Ureter (tissue), 1 donor: ENCODE results near the gene CELF6. TPM values are rescaled to one million over a fixed set of nuclear protein-coding genes. Genes with fewer than 3 reads are reported as not detected.
"Not testable (repeated sequence)": the region's sequence is repeated elsewhere in the genome, so short reads cannot be mapped to it uniquely, and the experiment has no call there.

Experiments
- DNase-seq: peaks from one replicate; pipeline ENCODE4 v3.0.0-alpha.2; 2020; ENCODE audit warnings: low spot score
- total RNA-seq: library from RNA; stranded (reverse); gene quantifications from one replicate; pipeline ENCODE4 v1.2.4, GENCODE V29; 2023
- donor health status: DM: yes; HTN: yes; CAD: no.

The CELF6 gene
- total RNA-seq, 1 donor from 2014 or later, result 3.4 TPM

- DNase-seq, result peak; percentile 34
Observed at GRCh38 chr15:72318408-72318942, 1.5 kb downstream of the CELF6 start.

- DNase-seq, result peak; percentile 38
Observed at GRCh38 chr15:72315706-72316370, 4.1 kb downstream of the CELF6 start.

GRCh38 chr15:72313881-72314280, 6.1 kb downstream of the CELF6 start:
- DNase-seq, result peak; percentile 2

- peak; percentile 24 for DNase-seq
Observed at GRCh38 chr15:72313448-72313840, 6.5 kb downstream of the CELF6 start.

DNA sequence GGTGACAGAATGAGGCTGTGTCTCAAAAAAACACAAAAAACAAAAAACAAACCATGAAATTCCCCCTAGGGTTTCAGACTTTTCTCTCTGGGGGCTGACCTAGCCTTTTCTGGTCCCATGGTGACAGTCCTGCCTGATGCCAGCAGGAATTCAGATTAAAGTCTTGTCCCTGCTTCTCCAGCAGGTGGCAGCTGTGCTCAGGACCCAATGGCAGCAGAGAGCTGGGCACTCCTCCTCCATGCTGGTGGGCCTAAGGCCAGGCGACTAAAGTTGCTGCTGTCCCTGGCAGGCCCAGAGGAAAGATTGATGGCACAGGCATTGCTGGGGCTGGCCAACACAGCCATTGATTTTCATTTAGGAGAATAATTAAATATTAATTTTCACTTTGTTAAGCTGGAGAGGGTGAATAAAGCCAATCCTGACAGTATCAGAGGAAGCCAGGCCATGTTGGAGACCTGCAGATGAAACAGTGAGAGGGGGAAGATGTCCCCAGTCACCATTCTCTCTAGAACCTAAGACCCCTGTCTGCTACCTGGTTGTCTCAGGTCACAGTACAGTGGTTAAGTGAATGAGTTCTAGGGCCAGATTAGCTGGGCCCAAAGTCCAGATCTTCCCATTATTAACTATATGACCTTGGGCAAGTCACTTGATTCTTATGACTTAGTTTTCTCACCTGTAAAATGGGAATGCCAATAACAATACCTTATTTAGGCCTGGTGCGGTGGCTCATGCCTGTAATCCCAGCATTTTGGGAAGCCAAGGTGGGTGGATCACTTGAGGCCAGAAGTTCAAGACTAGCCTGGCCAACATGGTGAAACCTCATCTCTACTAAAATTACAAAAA, 7.1 kb downstream of the CELF6 start:
- DNase-seq, result peak; percentile 53

GRCh38 chr15:72307026-72307425, 12.9 kb downstream of the CELF6 start:
- DNase-seq, result no peak

GRCh38 chr15:72306211-72306785, 13.7 kb downstream of the CELF6 start:
- DNase-seq, result no peak

DNA sequence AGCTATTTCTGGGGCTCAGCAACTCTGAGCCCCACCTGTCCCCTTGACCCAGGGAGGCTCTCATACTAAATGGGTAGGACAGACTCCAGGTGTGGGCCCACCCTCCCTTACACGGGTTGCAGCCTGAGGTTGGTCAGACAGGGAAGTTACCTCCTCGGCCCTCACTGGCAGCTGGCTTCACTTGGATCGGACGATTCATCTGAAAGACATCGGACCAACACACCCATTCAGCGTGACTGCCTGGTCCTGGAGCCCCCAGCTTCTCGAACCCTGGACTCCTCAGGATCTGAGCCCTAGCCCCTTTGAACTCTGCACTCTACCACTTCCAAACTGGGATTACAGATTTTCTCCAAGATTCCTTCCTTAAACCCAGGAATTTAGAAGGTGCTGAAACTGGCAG, 15.4 kb downstream of the CELF6 start:
- no peak for DNase-seq

DNA sequence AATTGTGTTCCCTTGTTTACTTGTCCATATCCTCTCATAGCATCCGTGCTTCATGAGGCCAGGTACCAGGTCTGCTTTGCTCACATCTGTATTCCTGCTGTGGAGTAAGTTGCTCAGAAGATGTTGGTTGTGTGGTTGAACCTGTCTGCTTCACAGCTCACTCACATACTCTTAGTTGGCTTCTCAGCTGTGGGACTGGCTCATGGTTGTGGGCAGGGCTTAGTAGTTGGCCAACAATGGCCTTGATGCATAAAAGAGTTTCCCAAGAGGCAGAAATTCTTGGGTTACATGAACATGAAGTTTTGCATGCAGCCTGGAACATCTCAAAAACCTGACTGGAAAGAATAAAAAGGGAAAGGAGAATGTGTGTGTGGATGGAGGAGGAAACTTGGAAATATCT, 17.0 kb downstream of the CELF6 start:
- DNase-seq, result no peak

DNA sequence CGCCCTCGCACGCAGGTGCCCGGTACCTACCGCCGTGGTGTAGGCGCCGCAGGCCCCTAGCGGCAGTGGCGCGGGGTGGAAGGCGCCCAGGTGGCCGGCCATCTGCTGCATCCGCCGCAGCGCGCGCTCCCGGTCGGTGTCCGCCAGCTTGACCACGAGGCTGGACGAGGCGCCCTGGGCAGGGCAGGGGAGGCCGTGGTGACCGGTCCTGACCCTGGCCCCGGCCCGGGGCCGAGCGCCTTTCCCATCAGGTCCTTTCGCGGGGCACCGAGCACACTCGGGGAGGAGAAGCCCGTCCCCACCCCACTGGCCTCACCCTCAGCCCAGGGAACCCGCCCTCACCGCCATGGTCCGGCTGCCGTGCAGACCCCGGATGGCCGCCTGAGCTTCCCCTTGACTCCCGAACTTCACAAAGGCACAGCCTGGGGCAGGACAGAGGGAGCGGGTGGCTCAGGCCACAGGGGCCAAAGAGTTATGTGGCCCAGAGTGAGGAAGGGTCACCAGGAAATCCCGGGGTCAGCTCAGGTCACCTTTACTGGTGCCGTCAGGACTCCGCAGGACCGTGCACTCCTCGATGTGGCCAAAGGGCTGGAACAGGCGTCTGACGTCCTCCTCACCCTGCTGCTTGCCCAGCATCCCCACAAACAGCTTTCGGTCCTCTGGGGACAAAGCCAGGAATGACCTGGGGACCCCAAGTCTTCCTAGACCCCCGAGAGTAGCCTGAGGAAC, 30.2 kb downstream of the CELF6 start:
- no peak for DNase-seq

DNA sequence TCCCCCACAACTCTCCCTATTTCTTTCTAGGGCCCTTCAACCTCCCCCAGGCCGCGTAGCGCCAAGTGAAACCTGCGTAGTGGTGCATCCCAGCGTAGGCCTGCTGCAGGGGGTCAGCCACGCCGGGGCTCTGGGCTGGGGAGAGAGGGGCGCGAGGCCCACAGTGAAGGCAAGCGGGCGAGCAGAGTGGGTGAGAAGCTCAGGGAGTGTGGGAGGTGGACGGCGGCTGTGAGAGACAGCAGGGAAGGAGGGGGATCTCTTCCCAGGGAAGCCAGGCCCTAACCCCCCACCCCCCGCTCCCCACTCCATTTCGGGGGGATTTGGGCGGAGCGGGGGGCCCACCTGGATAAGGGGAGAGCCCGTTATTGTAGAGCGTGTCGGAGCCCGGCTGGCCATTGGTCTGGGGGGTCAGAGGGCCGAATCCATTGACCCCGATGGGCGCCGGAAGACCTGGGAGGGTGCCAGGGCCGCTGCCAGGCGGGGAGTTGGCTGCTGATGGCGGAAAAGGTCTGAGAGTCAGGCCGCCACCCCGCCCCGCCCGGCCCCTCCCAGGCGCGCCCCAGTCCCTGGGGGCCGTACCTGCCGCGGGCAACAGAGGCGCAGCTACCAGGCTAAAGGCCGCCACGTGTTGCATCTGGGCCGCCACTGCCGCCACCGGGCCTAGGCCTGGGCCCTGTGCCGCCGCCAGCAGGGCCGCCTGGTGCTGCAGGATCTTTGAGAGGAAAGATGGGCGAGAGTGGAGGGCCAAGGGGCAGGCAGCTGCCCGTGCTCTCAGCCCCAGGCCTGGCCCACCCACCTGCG, 31.0 kb downstream of the CELF6 start:
- DNase-seq, result no peak

- DNase-seq, result no peak
Observed at GRCh38 chr15:72285927-72286516, 33.9 kb downstream of the CELF6 start.

DNA sequence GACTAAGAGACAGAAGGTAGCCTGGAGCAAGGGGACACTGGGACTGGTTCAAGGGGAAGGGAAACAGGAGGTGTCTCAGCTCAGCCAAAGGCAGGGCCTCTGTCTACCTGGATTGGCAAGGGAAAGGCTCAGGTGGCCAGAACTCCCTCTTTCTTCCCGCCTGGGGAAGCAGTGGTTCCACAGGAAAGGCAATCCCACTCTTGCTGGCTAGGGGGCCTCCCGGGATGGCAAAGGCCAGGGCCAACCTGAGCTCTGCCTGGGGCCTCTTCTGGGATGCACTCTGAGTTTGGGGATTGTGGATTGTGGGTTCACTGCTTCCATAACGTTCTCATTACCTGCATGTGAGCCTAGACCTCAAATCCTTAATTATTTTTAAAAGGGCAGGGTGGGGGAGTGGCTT, 34.6 kb downstream of the CELF6 start:
- no peak for DNase-seq

- no peak for DNase-seq
Observed at GRCh38 chr15:72284781-72285180, 35.2 kb downstream of the CELF6 start.

DNA sequence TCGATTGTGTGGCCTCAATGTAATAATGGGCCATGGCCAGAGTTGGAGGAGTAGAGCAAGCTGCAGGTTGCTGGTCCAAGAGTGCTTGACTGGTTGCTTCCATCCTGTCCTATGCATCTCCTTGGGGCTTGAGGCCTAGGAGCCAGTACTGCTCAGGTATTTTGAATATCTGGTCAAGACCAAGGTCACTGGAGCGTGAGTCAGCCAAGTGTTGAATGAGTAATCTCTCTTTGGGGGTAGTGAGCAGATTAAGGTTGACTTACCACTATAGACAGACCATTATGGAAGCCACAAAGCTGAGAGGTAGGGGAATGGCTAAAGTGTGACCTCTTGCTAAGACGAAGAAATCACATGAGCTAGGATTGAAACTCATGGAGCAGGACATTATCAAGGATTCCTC, 38.2 kb downstream of the CELF6 start:
- no peak for DNase-seq

DNA sequence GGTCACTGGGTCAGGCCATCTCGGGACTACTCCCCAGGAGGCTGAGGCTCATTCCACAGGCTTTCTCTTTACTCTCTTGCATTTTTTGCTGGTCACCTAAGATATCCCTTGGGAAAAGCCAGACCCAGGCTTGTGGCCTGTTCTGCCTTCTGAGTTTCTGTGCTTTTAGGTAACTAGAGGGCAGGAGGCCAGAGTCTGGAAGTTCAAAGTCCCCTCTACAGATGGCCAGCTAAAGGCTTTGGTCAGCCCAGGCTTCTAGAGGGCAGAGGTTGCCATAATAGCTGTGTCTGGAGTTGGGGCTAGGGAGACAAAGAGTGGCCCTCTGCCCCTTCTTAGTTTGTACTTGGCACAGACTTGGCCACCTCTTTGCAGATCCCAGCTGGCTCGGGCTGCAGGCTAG, 39.2 kb downstream of the CELF6 start:
- DNase-seq, result no peak

DNA sequence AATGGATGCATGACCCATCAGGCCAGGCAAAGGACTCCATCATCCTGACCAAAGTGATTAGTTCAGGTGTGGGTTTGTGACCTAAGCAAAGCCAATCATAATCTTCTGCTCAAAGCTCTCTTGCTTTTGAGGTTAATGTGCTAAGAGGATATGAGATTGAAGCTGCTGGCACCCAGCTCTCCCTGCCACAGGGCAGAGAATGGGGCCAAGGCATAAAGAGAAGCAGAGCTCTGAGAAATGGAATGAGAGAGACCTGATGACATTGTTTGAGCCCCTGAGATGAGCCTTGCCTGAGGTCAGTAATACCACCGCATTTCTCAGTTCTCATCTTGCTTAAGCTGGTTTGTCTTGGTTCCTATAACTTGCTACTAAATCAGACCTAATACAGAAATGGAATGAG, 41.2 kb downstream of the CELF6 start:
- DNase-seq, result no peak

DNA sequence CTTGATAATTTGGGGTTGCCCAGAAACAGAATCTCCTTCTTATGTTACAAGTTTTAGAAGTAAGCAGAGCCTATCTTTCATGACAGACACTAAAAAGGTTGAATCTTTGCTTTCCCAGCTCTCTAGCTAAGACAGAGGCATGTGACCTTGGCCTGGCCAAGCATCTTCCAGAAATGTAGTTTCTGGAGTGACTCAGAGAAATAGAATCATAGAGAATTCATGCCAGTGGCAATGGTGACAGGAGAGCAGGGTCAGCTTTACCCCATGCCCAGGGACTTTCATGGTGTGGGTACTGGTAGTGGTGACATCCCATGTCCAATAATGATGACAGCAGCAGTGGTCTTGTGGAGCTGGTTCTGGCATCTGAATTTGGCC, 43.6 kb downstream of the CELF6 start:
- no peak for DNase-seq

DNA sequence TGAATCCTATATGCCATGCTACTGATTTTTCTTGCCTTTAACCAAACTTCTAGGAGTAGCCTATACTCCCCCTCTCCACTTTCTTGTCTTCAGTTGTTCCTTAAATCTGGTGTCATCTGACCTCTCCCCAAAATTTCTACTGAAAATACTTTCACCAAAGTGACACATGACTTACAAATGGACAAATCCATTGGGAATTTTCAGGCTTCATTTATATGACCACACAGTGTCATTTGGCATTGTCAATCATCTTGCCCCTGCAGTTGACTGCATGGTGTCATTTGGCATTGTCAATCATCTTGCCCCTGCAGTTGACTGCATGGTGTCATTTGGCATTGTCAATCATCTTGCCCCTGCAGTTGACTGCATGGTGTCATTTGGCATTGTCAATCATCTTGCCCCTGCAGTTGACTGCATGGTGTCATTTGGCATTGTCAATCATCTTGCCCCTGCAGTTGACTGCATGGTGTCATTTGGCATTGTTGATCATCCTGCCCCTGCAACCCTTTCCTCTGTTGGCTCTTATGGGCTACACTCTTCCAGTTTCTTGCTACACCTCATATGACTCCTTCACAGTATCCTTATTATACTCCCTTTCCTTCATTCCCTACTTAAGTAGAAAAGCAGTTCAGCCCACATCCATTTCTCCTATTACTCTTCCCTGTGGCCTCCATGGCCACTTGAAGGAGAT, 44.2 kb downstream of the CELF6 start:
- not testable (repeated sequence) for DNase-seq

- DNase-seq, result no peak
Observed at GRCh38 chr15:72272997-72273352, 47.0 kb downstream of the CELF6 start.
